Erythroblast (primary cell): ENCODE results near the gene LYSMD4.

Experiments
- GATA1 ChIP-seq: IDR thresholded peaks from 2 replicates; pipeline ENCODE4 v1.6.1; 2011; ENCODE audit warnings: low read depth, mild to moderate bottlenecking, control low read depth, low read length, moderate library complexity
- POLR2A ChIP-seq: IDR thresholded peaks from 2 replicates; pipeline ENCODE4 v1.6.1; 2011; ENCODE audit warnings: mild to moderate bottlenecking, low read length

DNA sequence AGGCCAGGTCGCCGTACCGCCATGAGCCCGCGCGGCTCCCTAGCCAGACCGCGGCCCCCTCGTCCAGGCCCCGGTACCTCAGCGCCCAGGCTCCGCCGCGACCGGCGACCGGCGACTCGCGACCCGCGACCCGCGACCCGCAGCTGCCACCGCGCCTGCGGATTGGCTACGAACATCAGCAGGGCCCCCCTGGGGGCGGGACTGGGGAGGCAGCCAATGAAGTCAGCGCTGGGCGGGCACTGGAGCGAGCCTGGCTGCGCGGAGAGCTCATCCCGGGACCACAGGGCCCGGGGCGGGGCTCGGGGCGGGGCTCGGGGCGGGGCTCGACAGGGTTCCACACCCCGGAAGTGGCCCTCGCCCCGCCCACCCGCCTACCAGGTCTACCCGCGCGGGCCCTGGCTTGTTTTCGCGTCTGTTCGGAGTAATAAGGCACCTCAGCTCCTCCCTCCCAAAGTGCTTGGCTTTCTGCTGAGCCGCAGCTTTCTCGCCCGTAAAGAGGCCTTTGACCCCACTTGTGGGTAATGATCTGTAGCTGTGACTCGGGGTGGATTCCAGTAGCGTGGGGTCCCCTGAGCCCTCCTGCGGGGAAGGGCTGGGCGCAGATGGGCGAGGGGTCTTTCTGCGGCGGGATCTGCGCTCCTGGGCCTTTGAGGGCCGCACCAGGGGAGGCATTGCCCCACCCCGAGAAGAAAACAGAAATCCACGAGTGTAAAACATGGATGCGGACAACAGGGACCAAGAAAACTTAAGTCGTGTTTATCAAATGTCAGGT is at the start of gene LYSMD4:
- TF ChIP-seq POLR2A: peak; percentile 62
- no peak for TF ChIP-seq GATA1
